BJ (cell line): ENCODE results near the gene OTUD7B. TPM values are rescaled to one million over a fixed set of nuclear protein-coding genes. Genes with fewer than 3 reads are reported as not detected.
"Not testable (repeated sequence)": the region's sequence is repeated elsewhere in the genome, so short reads cannot be mapped to it uniquely, and the experiment has no call there.

ENCODE experiments used
- CTCF ChIA-PET: fragments of 350-600 bp; formaldehyde crosslinking; extraction: SDS; loops from one replicate; lab custom pipeline; 2021; ENCODE audit warnings: antibody characterized with exemption, inconsistent platforms; lab: Yijun Ruan, JAX
- POLR2A ChIA-PET: fragments of 300-600 bp; sonication (Branson Sonifier 250); formaldehyde crosslinking; extraction: SDS; loops from one replicate; lab custom pipeline; 2021; ENCODE audit warnings: antibody characterized with exemption; lab: Charles Lee
- DNase-seq: peaks from one replicate; pipeline ENCODE4 v3.0.0-alpha.2; 2011; ENCODE audit warnings: low read depth
- H3K27me3 ChIP-seq: 2 replicates; pipeline ENCODE4 v1.6.0; 2011; ENCODE audit warnings: low read length; ENCODE audit not compliant: control insufficient read depth, insufficient read depth
- H3K36me3 ChIP-seq: 2 replicates; pipeline ENCODE4 v1.5.1; 2011; ENCODE audit warnings: low read length; ENCODE audit not compliant: control insufficient read depth, insufficient read depth
- H3K4me3 ChIP-seq: 2 replicates; pipeline ENCODE4 v1.5.1; 2011; ENCODE audit warnings: low read depth, mild to moderate bottlenecking, control low read depth, low read length
- CTCF ChIP-seq: IDR thresholded peaks from 2 replicates; pipeline ENCODE4 v1.5.1; 2011; ENCODE audit warnings: low read depth, mild to moderate bottlenecking, control low read depth, inconsistent platforms, low read length, moderate library complexity; ENCODE audit not compliant: insufficient read depth
- polyA plus RNA-seq: library from polyadenylated mRNA; depleted of rRNA; stranded (reverse); fragments of >200 nt; gene quantifications from 2 replicates; pipeline ENCODE4 v1.2.3, GENCODE V29; 2011

OTUD7B gene
- polyA plus RNA-seq, 1 experiment: 10.1 TPM

GRCh38 chr1:149962736-149963135 is 47.8 kb downstream of the OTUD7B start:
- Histone ChIP-seq H3K36me3 (peaks cover 19% of the 10 kb centered on the region), H3K27me3 (no peaks in the 10 kb centered on the region), H3K4me3 (no peak overlapping the region)
- TF ChIP-seq CTCF: no peak
- POLR2A ChIA-PET: no interaction called here
- CTCF ChIA-PET: interaction anchor here (0.6 to 3.2 kb wide), 28 partner anchors 9 to 224 kb away, joined by 3 to 44 read pairs (median 4); partner anchors contain the start of gene MTMR11
- DNase-seq: no peak

GRCh38 chr1:149962039-149962647 is 48.4 kb downstream of the OTUD7B start:
- H3K27me3 ChIP-seq: no peaks in the 10 kb centered on the region
- DNase-seq: peak; percentile 26
- peaks cover 18% of the 10 kb centered on the region for H3K36me3 ChIP-seq
- ChIA-PET POLR2A (no interaction called here), CTCF (interaction anchor here (0.6 to 3.2 kb wide), 30 partner anchors 10 to 226 kb away, joined by 3 to 44 read pairs (median 4); partner anchors contain the start of gene MTMR11)
- H3K4me3 ChIP-seq: no peak overlapping the region
- peak; percentile 60 for TF ChIP-seq CTCF

GRCh38 chr1:149957548-149957947 is 53.0 kb downstream of the OTUD7B start:
- DNase-seq, H3K36me3 ChIP-seq, H3K4me3 ChIP-seq, POLR2A ChIA-PET, H3K27me3 ChIP-seq: not testable (repeated sequence)
- CTCF ChIA-PET: interaction anchor here (0.6 kb wide), 1 partner anchor 194 kb away, joined by 3 read pairs; no protein-coding TSS in a partner anchor

GRCh38 chr1:149949911-149950310 is 60.6 kb downstream of the OTUD7B start:
- POLR2A ChIA-PET: no interaction called here
- no peak for DNase-seq
- Histone ChIP-seq H3K4me3 (no peak overlapping the region), H3K27me3 (no peaks in the 10 kb centered on the region), H3K36me3 (peaks cover 12% of the 10 kb centered on the region)
- TF ChIP-seq CTCF: no peak
- CTCF ChIA-PET: no interaction called here

- POLR2A ChIA-PET: no interaction called here
- CTCF ChIA-PET: interaction anchor here (2.4 kb wide), 1 partner anchor 17 kb away, joined by 9 read pairs; no protein-coding TSS in a partner anchor
- H3K4me3 ChIP-seq: no peak overlapping the region
- no peak for TF ChIP-seq CTCF
- H3K27me3 ChIP-seq: no peaks in the 10 kb centered on the region
- H3K36me3 ChIP-seq: peaks cover 22% of the 10 kb centered on the region
- DNase-seq: no peak
Observed at GRCh38 chr1:149945206-149945605, 65.3 kb downstream of the OTUD7B start.

GRCh38 chr1:149942885-149943284 is 67.6 kb downstream of the OTUD7B start:
- Histone ChIP-seq H3K36me3 (peaks cover 12% of the 10 kb centered on the region), H3K27me3 (no peaks in the 10 kb centered on the region), H3K4me3 (no peak overlapping the region)
- CTCF ChIA-PET: interaction anchor here (1.2 kb wide), 1 partner anchor 55 kb away, joined by 3 read pairs; a partner anchor contains a TSS
- POLR2A ChIA-PET: interaction anchor here (0.6 kb wide), 1 partner anchor 55 kb away, joined by 3 read pairs; a partner anchor contains a TSS
- TF ChIP-seq CTCF: no peak
- no peak for DNase-seq
